Fibroblast of upper back skin (primary cell): ENCODE results near the gene CHST7.

ENCODE experiments used
- DNase-seq: peaks from one replicate; pipeline ENCODE4 v3.0.0-alpha.2; 2013

The CHST7 gene

GRCh38 chrX:46610070-46610658 lies 36.6 kb downstream of the CHST7 start:
- no peak for DNase-seq

GRCh38 chrX:46611658-46612362 lies 38.2 kb downstream of the CHST7 start:
- DNase-seq = no peak

GRCh38 chrX:46617906-46618305 lies 44.3 kb downstream of the CHST7 start:
- no peak for DNase-seq

- no peak for DNase-seq
Observed at GRCh38 chrX:46618947-46619346, 45.4 kb downstream of the CHST7 start.

GRCh38 chrX:46620505-46620904 lies 46.9 kb downstream of the CHST7 start:
- DNase-seq = peak; percentile 4

- no peak for DNase-seq
Observed at GRCh38 chrX:46621572-46621971, 48.0 kb downstream of the CHST7 start.

GRCh38 chrX:46624090-46624786 lies 50.7 kb downstream of the CHST7 start:
- no peak for DNase-seq

GRCh38 chrX:46626566-46626965 lies 53.0 kb downstream of the CHST7 start:
- DNase-seq = no peak

- no peak for DNase-seq
Observed at GRCh38 chrX:46627062-46627461, 53.5 kb downstream of the CHST7 start.

GRCh38 chrX:46627711-46628419 lies 54.3 kb downstream of the CHST7 start:
- no peak for DNase-seq

- peak; percentile 13 for DNase-seq
Observed at GRCh38 chrX:46628460-46629371, 55.2 kb downstream of the CHST7 start.

GRCh38 chrX:46630141-46630540 lies 56.6 kb downstream of the CHST7 start:
- DNase-seq = peak; percentile 55

GRCh38 chrX:46634577-46634976 lies 61.0 kb downstream of the CHST7 start:
- DNase-seq = no peak

- DNase-seq = no peak
Observed at GRCh38 chrX:46635186-46635585, 61.6 kb downstream of the CHST7 start.

- no peak for DNase-seq
Observed at GRCh38 chrX:46636223-46636622, 62.7 kb downstream of the CHST7 start.

GRCh38 chrX:46637938-46638337 lies 64.4 kb downstream of the CHST7 start:
- peak; percentile 38 for DNase-seq

- no peak for DNase-seq
Observed at GRCh38 chrX:46642145-46642544, 68.6 kb downstream of the CHST7 start.

GRCh38 chrX:46643636-46644035 lies 70.1 kb downstream of the CHST7 start:
- no peak for DNase-seq

- no peak for DNase-seq
Observed at GRCh38 chrX:46645614-46646013, 72.0 kb downstream of the CHST7 start.

GRCh38 chrX:46647251-46647650 lies 73.7 kb downstream of the CHST7 start:
- DNase-seq = no peak
